Right lobe of liver (tissue), 4 donors: ENCODE results near the gene MRGPRX4.

ENCODE experiments used
- CTCF ChIP-seq, 4 donors: fragments of 200-600 bp in 3 of 4; fragments of 450-650 bp in 1 of 4; IDR thresholded peaks; one replicate each; pipeline versions ENCODE4 v1.5.1 to v1.8.0; 2016 to 2022; ENCODE audit warnings: antibody characterized with exemption in 4 of 4, mild to moderate bottlenecking in 2 of 4
- POLR2A ChIP-seq: fragments of 450-650 bp; IDR thresholded peaks from one replicate; pipeline ENCODE4 v1.6.1; 2017; ENCODE audit warnings: antibody characterized with exemption, mild to moderate bottlenecking
- donor health status: DM: no; HTN: no; CAD: no.
- donor health status: DM: no; HTN: no; CAD: no.
- donor health status: DM: no; HTN: yes; CAD: no.

- TF ChIP-seq CTCF (IDR thresholded peaks at IDR 0.05) (no peak), POLR2A (no peak)
Observed at GRCh38 chr11:18188796-18189195, 16.2 kb downstream of the MRGPRX4 start.
